Effector CD4-positive, alpha-beta T cell (primary cell): ENCODE results near the gene KCP.
"Not testable (repeated sequence)": the region's sequence is repeated elsewhere in the genome, so short reads cannot be mapped to it uniquely, and the experiment has no call there.

Source experiments
- DNase-seq: peaks from one replicate; pipeline ENCODE4 v3.0.0-alpha.2; 2020

KCP gene

DNA sequence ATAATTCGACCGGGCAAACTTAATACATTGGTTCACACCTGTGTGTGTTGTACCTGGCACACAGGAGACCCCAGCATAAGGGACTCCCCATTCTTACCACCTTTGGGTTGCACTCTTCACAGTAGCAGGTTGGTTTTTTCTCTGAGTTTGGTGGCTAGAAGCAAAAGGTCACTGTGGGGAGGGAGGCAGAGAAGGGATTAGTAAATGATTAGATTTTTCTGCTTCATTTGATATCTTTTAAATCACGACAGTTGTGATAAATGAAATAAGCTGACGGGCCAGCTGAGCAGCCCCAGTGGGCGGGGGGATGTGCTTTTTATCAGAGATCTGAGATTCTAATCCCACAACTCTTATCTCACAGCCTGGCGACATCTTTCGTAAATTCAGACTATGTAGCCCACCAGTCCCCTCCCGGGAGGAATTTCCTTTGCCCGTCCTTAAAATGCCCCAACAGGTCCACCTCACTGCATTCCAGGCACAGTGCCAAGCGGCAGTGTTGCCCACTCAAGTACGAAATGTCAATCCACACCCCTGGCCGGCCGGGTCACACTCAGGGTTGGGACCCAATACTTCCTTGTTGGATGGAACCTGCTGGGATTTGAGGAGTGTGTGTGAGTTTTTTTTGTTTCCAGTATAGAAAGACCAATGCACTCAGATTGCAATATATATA is 10.5 kb upstream of the KCP start:
- no peak for DNase-seq

DNA sequence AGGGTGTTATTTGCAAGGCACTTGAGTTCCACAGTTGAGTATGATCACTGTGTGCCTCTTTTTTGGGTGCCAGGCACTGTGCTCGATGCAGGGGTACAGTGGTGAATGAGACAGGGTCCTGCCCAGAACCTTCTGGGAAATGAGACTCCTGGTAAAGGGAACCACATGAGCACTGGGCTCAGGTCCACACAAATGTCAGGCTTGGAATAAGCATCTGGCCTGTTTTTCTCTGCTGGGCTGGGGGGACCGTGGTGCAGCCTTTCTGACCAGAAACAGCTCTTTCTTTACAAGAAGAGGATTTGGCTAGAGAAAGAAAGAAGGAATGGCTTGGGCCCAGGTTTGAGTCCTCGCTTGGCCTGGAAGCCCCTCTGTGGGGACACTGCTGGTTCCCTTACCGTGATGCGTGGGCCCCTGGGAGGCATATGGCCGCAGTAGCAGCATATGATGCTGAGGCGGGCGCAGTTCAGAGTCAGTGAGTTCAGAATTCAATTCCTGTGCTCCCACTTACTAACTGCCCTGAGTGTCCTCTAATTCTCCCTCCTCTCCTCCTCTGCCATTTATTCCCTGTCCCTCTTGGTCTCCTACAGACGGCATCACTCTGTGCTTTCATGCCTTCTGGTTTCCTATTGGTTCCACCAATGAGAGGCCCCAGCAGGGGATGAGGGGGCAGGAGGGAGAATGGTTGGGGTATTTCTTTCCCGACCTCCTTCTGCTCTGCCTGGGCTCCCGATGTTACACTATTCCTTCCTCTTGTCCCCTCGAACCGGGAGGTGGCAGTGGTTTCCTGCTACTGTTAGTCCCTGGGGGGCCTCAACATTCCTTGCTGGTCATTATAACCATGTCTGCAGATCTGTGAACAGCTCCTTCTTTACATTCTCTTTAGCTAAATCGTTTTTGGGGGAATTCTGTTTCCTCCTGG is 9.6 kb upstream of the KCP start:
- no peak for DNase-seq

GRCh38 chr7:128919241-128919640 is 8.7 kb upstream of the KCP start:
- DNase-seq: no peak

DNA sequence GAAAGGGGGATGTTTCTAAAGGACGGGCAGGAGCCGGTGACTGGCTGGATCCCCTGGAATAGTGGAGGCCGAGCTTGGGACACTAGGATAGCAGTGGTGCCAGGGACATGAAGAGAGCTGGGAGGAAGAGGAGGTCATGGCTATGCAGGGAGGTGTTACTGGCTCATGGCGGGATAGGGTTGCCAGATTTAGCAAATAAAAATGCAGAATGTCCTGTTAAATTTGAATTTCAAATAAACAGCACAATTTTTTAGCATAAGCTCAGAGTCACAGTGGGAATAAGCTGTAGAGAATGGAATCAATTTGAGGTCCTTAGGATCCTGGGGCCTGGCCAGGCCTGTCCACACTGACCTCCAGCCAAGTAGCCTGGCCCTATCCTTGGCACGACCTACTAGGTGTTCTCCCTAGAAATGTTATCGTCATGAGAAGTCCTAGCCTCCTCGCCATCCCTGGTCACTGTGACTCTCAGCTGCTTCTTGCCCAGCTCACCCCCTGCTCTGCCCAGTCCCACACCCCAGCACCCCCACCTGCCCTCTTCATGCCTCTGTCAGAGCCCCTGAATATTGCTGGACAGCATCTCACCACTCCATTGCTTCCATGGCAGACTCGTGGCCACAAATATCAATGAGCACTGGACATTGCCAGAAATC is 7.6 kb upstream of the KCP start:
- DNase-seq: no peak

- DNase-seq: no peak
These were observed 6.6 kb upstream of the KCP start for GRCh38 chr7:128917122-128917521.

DNA sequence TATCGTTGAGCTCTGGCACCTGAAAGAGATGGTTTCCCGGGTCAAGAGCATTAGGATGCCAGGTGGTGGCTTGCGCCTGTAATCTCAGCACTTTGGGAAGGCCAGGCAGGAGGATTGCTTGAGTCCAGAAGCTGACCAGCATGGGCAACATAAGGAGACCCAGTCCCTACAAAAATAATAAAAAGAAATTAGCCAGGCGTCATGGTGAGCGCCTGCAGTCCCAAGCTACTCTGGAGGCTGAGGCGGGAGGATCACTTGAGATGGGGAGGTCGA is 6.1 kb upstream of the KCP start:
- no peak for DNase-seq

DNA sequence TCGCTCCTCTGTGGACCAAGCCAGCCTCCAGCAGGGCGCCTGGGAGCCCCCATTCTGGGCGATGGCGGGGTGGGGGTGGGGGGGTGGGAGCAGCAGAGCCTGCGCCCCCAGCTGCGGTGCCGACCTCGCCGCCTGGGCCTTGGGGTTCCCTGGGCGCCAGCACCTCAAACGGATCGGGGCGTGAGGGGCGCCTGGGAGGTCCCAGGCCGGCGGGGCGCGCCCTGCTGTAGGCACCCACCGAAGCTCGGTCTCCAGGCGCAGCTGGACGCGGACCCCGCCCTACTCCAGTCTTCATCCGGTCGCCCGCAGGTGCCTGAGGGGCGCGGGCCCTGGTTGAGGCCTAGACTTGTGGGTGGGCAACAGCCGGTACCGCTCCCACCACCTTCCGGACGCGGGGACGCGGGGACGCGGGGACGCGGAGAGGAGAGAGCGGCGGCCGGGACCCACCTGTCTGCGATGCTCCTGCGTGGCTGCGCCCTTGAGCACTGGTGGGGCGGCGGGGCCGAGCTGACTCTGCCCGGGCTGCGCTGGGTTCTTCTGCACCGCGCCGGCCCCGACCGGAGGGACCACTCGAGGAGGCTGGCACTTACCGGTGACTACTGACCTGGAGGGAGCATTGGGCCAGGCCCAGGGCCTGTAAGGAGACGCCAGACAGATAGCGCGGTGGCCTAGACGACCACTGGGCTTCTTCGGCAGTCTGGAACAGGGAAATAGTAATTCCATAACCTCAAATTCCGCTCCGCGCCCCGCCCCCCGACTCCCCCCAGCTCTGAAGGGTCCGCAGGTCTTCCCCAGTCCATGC is 5.5 kb upstream of the KCP start:
- no peak for DNase-seq

- DNase-seq: no peak
These were observed 4.8 kb upstream of the KCP start for GRCh38 chr7:128915271-128915819.

DNA sequence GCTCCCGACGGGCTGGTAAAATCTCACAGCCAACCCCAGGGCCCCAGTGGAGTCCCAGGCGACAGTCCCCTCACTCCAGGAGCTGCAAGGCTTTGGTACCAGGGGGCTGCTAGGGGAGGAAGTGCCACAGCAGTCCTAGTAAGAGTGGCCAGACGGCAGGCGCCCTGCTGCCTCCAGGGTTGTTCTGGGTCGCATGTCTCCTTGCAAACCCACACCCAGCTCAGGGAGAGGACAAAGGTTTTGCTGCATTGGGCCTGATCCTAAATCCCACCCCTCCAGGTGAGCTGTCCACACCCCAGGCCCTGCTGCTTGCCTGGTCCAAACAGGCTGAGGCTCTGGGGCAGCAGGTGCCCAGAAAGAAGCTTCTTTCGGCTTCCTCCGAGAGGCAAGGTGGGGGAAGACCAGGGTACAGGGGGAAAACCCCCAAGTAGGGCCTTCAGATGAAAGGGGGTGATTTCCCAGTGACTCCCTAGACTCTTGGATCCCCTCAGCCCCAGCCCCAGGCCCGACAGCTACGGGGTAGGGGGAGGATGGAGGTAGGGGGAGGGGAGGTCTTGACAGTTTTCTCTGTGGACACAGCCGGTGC is 4.2 kb upstream of the KCP start:
- no peak for DNase-seq

- no peak for DNase-seq
These were observed 3.5 kb upstream of the KCP start for GRCh38 chr7:128913870-128914565.

GRCh38 chr7:128912709-128913495 is 2.4 kb upstream of the KCP start:
- DNase-seq: not testable (repeated sequence)

DNA sequence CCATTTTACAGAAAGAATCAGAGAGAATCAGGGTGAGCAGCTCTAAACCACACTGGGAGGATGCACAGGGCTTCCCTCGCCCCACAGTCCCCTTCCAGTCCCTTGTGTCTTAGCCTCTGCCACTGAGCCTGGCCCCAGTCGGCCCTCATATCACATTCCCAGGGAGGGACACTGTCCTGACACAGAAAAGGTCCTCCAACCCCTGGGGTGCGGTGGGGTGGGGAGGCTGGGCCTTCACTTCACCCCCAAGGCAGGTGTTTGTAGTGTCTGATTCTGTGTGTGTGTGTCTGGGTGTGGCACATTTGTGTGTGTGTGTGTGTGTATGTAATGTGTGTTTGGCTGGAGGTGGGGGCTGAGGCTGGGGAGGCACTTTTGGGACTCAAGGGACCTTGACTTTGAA is 1.8 kb upstream of the KCP start:
- no peak for DNase-seq

- DNase-seq: no peak
These were observed 1.0 kb upstream of the KCP start for GRCh38 chr7:128911423-128912031.

DNA sequence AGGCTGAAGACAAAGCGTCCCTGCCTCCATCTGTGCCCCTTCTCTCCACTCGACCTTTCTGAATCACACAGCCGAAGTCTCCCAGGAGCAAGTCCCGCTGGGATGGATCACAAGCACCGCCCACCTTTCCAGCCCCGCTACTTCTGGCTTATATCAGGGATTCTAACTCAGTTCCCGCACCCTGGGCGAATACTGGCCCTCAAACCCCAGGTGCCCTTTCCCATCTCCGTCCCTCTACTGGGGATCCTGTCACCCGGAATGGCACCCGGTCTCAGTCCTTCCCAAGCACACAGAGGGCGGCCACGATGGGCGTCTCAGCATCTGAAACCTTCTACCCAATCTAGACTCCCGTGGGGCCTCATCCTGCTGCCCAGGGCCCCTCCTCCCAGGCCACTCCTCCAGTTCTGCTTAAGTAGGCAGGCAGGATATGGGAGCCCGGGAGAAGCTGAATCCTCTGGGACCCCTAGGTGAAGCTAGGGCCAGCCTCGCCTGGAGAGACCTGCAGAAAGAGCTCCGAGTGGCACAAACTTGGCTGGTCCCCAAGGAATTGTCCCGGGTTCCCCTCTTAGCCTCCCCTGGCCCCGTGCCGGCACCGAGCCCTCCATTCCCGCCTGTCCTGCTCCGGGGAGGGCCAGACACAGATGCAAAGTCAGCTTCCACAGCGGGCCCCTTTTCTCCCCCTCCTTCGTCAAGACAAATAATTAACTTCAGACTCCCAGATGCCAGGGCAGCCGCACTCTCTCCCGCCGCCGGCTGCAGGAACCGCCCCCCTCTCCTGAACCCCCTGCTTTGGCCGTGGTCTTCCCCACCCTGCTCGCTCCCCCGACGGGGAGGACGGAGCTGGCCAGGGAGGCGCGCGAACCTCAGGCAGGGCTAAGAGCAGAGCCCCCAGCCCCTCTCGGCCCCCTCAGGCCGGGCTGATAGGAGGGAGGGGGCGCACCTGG is 612 bp downstream of the KCP start:
- no peak for DNase-seq

DNA sequence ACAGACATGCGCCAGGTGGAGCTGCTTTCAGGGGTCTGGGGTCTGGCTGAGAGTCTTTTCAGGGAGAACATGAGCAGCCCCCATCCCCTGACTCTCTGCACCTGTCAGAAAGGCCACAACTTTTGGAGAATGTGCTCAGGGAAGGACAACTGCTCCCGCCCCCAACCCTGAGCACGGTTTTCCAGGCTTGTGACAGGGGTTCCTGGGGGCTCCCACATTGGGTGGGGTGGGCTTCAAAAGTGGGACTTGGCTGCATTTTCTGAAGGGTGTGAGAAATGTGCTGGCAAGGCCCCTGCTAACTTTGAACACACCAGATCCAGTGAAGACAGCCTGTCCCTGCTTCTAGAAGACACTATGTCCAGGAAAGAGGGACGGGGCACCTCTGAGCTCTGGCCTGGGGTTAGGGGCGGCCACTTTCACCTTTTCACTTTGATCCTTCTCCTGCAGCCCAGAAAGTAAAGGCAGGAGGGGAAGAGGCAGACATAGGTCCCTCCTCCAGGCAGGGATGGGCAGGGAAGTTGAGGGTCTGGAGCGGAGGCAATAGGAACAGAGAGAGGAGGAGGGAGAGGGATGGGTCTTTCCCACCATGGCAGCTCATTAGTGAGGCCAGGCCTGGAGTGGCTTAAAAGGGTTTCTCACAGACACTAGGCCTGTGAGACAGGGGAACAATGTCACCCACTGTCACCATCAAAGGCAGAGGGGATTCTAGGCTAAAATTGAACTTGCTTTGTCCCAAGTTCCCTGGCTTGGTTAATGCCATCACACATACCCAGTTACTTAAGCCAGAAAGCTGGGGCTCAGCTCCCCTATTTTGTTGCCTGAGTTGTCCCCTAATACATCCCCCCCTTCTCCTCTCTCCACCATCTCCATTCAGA is 1.5 kb downstream of the KCP start:
- DNase-seq: no peak

DNA sequence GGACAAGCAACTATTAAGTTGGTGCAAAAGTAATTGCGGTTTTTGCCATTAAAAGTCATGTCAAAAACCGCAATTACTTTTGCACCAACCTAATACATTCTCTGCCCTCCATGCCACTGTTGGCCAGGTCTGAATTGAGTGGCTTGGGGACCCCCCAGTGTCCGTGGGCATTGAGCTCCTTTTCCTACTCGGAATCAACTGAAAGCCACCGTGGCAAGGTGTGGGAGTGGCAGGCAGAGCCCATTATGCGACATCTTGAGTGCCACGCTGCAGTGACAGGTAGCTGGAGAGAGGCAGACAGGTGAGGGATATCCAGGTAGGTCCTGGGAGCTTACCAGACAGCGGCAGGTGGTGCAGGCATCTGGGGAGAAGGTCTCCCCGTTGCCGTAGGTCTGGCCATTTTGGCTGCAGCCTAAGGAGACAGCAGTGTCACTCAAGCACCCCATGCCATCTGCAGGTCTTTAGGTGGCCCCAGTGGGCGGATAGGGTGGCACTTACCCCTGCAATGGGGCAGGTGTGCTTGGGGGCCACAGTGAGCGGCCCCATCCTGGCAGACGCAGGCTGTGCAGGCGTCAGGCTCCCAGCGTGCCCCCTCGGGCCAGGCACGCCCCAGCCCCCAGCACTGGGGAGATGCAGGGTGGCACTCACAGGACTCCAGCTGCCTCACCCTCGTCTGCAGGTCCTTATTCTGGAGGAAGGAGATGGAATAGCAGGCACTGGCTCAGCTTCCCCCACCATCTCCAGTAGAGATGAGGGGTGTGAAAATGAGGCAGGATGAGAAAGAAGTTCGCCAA is 3.5 kb downstream of the KCP start:
- no peak for DNase-seq

- no peak for DNase-seq
These were observed 4.3 kb downstream of the KCP start for GRCh38 chr7:128906001-128906765.
